KMS-11 (cell line): Measurements from ENCODE around the gene TMEM119.

Experiments used
- H2AFZ ChIP-seq: fragments of 200-600 bp; sonication (generic); 2 replicates; pipeline ENCODE4 v1.6.1; 2016; ENCODE audit warnings: antibody characterized with exemption, mixed run types, low read depth
- H3K27ac ChIP-seq: fragments of 200-600 bp; sonication (generic); 2 replicates; pipeline ENCODE4 v1.6.1; 2016; ENCODE audit warnings: mild to moderate bottlenecking, mixed run types
- H3K27me3 ChIP-seq: fragments of 200-600 bp; sonication (generic); 2 replicates; pipeline ENCODE4 v1.6.1; 2017; ENCODE audit warnings: mild to moderate bottlenecking, low read depth, mixed run types, moderate library complexity; ENCODE audit not compliant: insufficient read depth
- H3K36me3 ChIP-seq: fragments of 200-600 bp; sonication (generic); 2 replicates; pipeline ENCODE4 v1.6.1; 2017; ENCODE audit warnings: mild to moderate bottlenecking, mixed run types; ENCODE audit not compliant: insufficient read depth
- H3K4me1 ChIP-seq: fragments of 200-600 bp; sonication (generic); 2 replicates; pipeline ENCODE4 v1.6.1; 2016; ENCODE audit warnings: mild to moderate bottlenecking, low read depth, mixed run types; ENCODE audit not compliant: poor library complexity, severe bottlenecking
- H3K4me2 ChIP-seq: fragments of 200-600 bp; sonication (generic); 2 replicates; pipeline ENCODE4 v1.7.0; 2016; ENCODE audit warnings: mild to moderate bottlenecking, mixed run types
- H3K4me3 ChIP-seq: fragments of 200-600 bp; sonication (generic); IDR thresholded peaks from 2 replicates; pipeline ENCODE4 v1.6.1; 2017; ENCODE audit warnings: low read depth, low read length, mixed read lengths; ENCODE audit not compliant: insufficient read depth
- H3K79me2 ChIP-seq: fragments of 200-600 bp; sonication (generic); 2 replicates; pipeline ENCODE4 v1.6.1; 2016; ENCODE audit warnings: low read depth, mixed run types; ENCODE audit not compliant: insufficient read depth
- H3K9ac ChIP-seq: fragments of 200-600 bp; sonication (generic); 2 replicates; pipeline ENCODE4 v1.6.1; 2016; ENCODE audit warnings: mild to moderate bottlenecking, mixed run types
- H4K20me1 ChIP-seq: fragments of 200-600 bp; sonication (generic); 2 replicates; pipeline ENCODE4 v1.6.1; 2016; ENCODE audit warnings: mild to moderate bottlenecking, mixed run types; ENCODE audit not compliant: insufficient read depth
- CTCF ChIP-seq: fragments of 200-600 bp; sonication (generic); conservative IDR thresholded peaks from 2 replicates; pipeline ENCODE4 v1.6.1; 2017; ENCODE audit warnings: low read depth, mild to moderate bottlenecking, antibody characterized with exemption, low read length, moderate library complexity, mixed read lengths

Gene TMEM119

GRCh38 chr12:108564724-108565123, 33.2 kb downstream of the TMEM119 start:
- Histone ChIP-seq H3K9ac (peak overlapping the region; percentile 51; the same call in 1 of the 2 replicates), H3K79me2 (peaks cover 27% of the 10 kb centered on the region; the same call in 1 of the 2 replicates), H3K36me3 (no peaks in the 10 kb centered on the region), H3K4me1 (peaks cover 61% of the 10 kb centered on the region), H3K4me2 (peak overlapping the region; percentile 99), H4K20me1 (no peaks in the 10 kb centered on the region), H3K4me3 (no peak overlapping the region), H2AFZ (no peak overlapping the region), H3K27ac (peak overlapping the region; percentile 94), H3K27me3 (no peaks in the 10 kb centered on the region)
- no peak for TF ChIP-seq CTCF

- H3K27ac ChIP-seq, result peak overlapping the region; percentile 94
- H3K27me3 ChIP-seq, result no peaks in the 10 kb centered on the region
- no peak overlapping the region for H3K4me3 ChIP-seq
- peaks cover 62% of the 10 kb centered on the region for H3K4me1 ChIP-seq
- peak overlapping the region; percentile 75; the same call in 1 of the 2 replicates for H3K9ac ChIP-seq
- no peaks in the 10 kb centered on the region for H4K20me1 ChIP-seq
- H3K4me2 ChIP-seq, result peak overlapping the region; percentile 99
- no peak overlapping the region for H2AFZ ChIP-seq
- no peak; the same call in 1 of the 2 replicates for TF ChIP-seq CTCF
- H3K79me2 ChIP-seq, result peaks cover 37% of the 10 kb centered on the region
- no peaks in the 10 kb centered on the region for H3K36me3 ChIP-seq
Observed at GRCh38 chr12:108563804-108564151, 34.1 kb downstream of the TMEM119 start.

DNA sequence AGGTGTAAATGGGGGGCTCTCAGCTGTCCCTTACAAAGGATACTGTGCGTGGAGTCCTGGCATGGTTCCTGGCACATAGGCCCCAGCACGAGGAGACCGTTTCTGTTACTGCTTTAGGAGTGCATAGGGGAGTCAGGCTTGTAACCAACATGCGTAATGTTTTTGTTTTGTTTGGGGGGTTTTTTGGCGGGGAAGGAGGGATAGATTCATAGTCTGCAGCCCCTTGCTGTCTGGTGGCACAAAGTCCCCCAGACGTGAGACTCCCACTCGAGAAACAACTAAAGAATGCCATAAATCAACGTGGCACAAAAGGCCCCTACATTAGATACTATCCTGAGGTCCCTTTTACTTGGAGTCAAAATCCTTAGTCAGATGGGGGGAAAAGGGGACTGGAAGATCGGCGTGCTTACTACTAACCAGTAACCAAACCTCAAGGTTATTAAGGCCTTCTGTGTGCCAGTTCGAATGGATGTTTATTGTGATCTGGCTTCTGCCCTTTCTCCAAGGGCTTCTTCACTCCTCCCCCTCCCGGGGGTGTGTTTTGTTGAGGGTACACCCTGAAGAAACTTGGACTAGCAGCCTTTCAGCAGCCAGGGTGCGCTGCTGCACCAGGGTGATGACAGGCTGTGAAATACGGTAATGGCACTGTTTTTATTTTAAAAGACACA, 34.6 kb downstream of the TMEM119 start:
- Histone ChIP-seq H3K27ac (peak overlapping the region; percentile 94), H3K4me1 (peaks cover 60% of the 10 kb centered on the region), H4K20me1 (no peaks in the 10 kb centered on the region), H3K36me3 (no peaks in the 10 kb centered on the region), H3K4me2 (peak overlapping the region; percentile 99), H3K9ac (peak overlapping the region; percentile 75), H3K79me2 (peaks cover 42% of the 10 kb centered on the region), H3K4me3 (no peak overlapping the region), H2AFZ (no peak overlapping the region), H3K27me3 (no peaks in the 10 kb centered on the region)
- TF ChIP-seq CTCF, result peak; percentile 64

- peak within 1 kb of the TSS; percentile 56 for H2AFZ ChIP-seq
- H3K4me1 ChIP-seq, result peaks cover 53% of the 10 kb centered on the region
- H3K79me2 ChIP-seq, result peaks cover 48% of the 10 kb centered on the region
- no peaks in the 10 kb centered on the region for H4K20me1 ChIP-seq
- H3K9ac ChIP-seq, result peak within 1 kb of the TSS; percentile 88
- no peak for TF ChIP-seq CTCF
- peak within 1 kb of the TSS; percentile 99 for H3K4me2 ChIP-seq
- H3K36me3 ChIP-seq, result no peaks in the 10 kb centered on the region
- H3K4me3 ChIP-seq, result no peak within 1 kb of the TSS
- H3K27me3 ChIP-seq, result no peaks in the 10 kb centered on the region
- H3K27ac ChIP-seq, result peak within 1 kb of the TSS; percentile 94
Observed at GRCh38 chr12:108562348-108563135, 35.3 kb downstream of the TMEM119 start, which contains the start of gene ISCU. TSS of gene ISCU (plus strand) at chr12:108562596. CDS start at chr12:108562623, 27 bp downstream.
